Thyroid gland (tissue), 4 donors: Measurements from ENCODE around the gene QPCT. TPM values are rescaled to one million over a fixed set of nuclear protein-coding genes. Genes with fewer than 3 reads are reported as not detected.

Source experiments
- DNase-seq, 2 donors: peaks; one replicate each; pipeline ENCODE4 v3.0.0-alpha.2; 2019
- H3K27ac ChIP-seq, 3 donors: fragments of 200-600 bp; sonication (generic); 1 replicate in 2 of 3; 2 replicates in 1 of 3; pipeline ENCODE4 v1.5.1; 2016 to 2019; ENCODE audit warnings: mild to moderate bottlenecking in 1 of 3, moderate library complexity in 1 of 3
- H3K27me3 ChIP-seq: fragments of 200-600 bp; sonication (generic); one replicate; pipeline ENCODE4 v1.5.1; 2019
- H3K36me3 ChIP-seq, 2 donors: fragments of 200-600 bp; sonication (generic); one replicate each; pipeline ENCODE4 v1.5.1; 2016 to 2019
- H3K4me1 ChIP-seq, 2 donors: fragments of 200-600 bp; sonication (generic); one replicate each; pipeline ENCODE4 v1.5.1; 2017 to 2019
- H3K4me3 ChIP-seq, 3 donors: fragments of 200-600 bp; sonication (generic); replicated peaks in 1 of 3; 1 replicate in 2 of 3; 2 replicates in 1 of 3; pipeline ENCODE4 v1.5.1; 2016; ENCODE audit warnings: mild to moderate bottlenecking in 1 of 3
- H3K9me3 ChIP-seq: fragments of 200-600 bp; sonication (generic); one replicate; pipeline ENCODE4 v1.5.1; 2017
- POLR2A ChIP-seq, 2 donors: fragments of 450-650 bp; IDR thresholded peaks; one replicate each; pipeline ENCODE4 v1.6.1; 2017; ENCODE audit warnings: antibody characterized with exemption in 2 of 2, mild to moderate bottlenecking in 2 of 2, moderate library complexity in 1 of 2
- WGBS, 2 donors: methylation state at CpG; one replicate each; pipeline ENCODE4 v1.1.5; 2017; 5-methylcytosine and 5-hydroxymethylcytosine counted together
- intact Hi-C: fragments of 100-400 bp; cut with DNase I; formaldehyde crosslinking; loops from one replicate; pipeline ENCODE4 v1.15.1; 2023
- total RNA-seq, 4 donors: library from RNA; depleted of rRNA; stranded (reverse); fragments of >200 nt; gene quantifications; one replicate each; pipeline ENCODE4 v1.2.3, GENCODE V29; 2016
- TF ChIP-seq, protein P1 (sequence below), 6 experiments: fragments of 200-600 bp in 3 of 6; fragments of 450-650 bp in 3 of 6; sonication (generic) in 3 of 6; IDR thresholded peaks; one replicate each; pipeline ENCODE4 v1.5.1; 2016 to 2019; ENCODE audit warnings: antibody characterized with exemption in 6 of 6, mild to moderate bottlenecking in 2 of 6, inconsistent platforms in 1 of 6, moderate library complexity in 1 of 6

QPCT gene
- total RNA-seq, 4 donors from 2014 or later = 1.0 to 6.0 (median 4.3) TPM

GRCh38 chr2:37338933-37339332 is 5.5 kb upstream of the QPCT start:
- DNase-seq = no peak
- H3K36me3 ChIP-seq = no peaks in the 10 kb centered on the region
- TF ChIP-seq POLR2A (IDR thresholded peaks at IDR 0.05) = no peak
- TF ChIP-seq, protein P1, sequence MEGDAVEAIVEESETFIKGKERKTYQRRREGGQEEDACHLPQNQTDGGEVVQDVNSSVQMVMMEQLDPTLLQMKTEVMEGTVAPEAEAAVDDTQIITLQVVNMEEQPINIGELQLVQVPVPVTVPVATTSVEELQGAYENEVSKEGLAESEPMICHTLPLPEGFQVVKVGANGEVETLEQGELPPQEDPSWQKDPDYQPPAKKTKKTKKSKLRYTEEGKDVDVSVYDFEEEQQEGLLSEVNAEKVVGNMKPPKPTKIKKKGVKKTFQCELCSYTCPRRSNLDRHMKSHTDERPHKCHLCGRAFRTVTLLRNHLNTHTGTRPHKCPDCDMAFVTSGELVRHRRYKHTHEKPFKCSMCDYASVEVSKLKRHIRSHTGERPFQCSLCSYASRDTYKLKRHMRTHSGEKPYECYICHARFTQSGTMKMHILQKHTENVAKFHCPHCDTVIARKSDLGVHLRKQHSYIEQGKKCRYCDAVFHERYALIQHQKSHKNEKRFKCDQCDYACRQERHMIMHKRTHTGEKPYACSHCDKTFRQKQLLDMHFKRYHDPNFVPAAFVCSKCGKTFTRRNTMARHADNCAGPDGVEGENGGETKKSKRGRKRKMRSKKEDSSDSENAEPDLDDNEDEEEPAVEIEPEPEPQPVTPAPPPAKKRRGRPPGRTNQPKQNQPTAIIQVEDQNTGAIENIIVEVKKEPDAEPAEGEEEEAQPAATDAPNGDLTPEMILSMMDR (IDR thresholded peaks at IDR 0.05) = no peak
- H3K27ac ChIP-seq = no peak overlapping the region
- no peaks in the 10 kb centered on the region for H3K4me1 ChIP-seq
- WGBS, 2 donors = 77 to 80% methylated on average over 4 of the region's 4 CpGs
- no peak overlapping the region for H3K4me3 ChIP-seq
- no peaks in the 10 kb centered on the region for H3K27me3 ChIP-seq
- intact Hi-C loops = no loop called here
- no peaks in the 10 kb centered on the region for H3K9me3 ChIP-seq

GRCh38 chr2:37340637-37341036 is 3.8 kb upstream of the QPCT start:
- Histone ChIP-seq H3K4me1 (peaks cover 5 to 8% of the 10 kb centered on the region in 2 donors), H3K9me3 (no peaks in the 10 kb centered on the region), H3K4me3 (no peak overlapping the region), H3K27me3 (no peaks in the 10 kb centered on the region), H3K36me3 (no peaks in the 10 kb centered on the region), H3K27ac (no peak overlapping the region)
- TF ChIP-seq, protein P1 (IDR thresholded peaks at IDR 0.05) = no peak
- no peak for TF ChIP-seq POLR2A (IDR thresholded peaks at IDR 0.05)
- DNase-seq = no peak
- 92% methylated on average over 3 of the region's 3 CpGs for WGBS, 2 donors
- intact Hi-C loops = no loop called here

GRCh38 chr2:37342591-37343220 is 1.7 kb upstream of the QPCT start:
- no peak for TF ChIP-seq POLR2A (IDR thresholded peaks at IDR 0.05)
- TF ChIP-seq, protein P1 (IDR thresholded peaks at IDR 0.05) = no peak
- H3K9me3 ChIP-seq = no peaks in the 10 kb centered on the region
- WGBS, 2 donors = 82 to 83% methylated on average over 7 of the region's 7 CpGs
- H3K36me3 ChIP-seq = no peaks in the 10 kb centered on the region
- peaks cover 5 to 8% of the 10 kb centered on the region in 2 donors for H3K4me1 ChIP-seq
- H3K4me3 ChIP-seq = no peak overlapping the region
- DNase-seq = no peak
- no peak overlapping the region for H3K27ac ChIP-seq
- H3K27me3 ChIP-seq = no peaks in the 10 kb centered on the region
- intact Hi-C loops = no loop called here

DNA sequence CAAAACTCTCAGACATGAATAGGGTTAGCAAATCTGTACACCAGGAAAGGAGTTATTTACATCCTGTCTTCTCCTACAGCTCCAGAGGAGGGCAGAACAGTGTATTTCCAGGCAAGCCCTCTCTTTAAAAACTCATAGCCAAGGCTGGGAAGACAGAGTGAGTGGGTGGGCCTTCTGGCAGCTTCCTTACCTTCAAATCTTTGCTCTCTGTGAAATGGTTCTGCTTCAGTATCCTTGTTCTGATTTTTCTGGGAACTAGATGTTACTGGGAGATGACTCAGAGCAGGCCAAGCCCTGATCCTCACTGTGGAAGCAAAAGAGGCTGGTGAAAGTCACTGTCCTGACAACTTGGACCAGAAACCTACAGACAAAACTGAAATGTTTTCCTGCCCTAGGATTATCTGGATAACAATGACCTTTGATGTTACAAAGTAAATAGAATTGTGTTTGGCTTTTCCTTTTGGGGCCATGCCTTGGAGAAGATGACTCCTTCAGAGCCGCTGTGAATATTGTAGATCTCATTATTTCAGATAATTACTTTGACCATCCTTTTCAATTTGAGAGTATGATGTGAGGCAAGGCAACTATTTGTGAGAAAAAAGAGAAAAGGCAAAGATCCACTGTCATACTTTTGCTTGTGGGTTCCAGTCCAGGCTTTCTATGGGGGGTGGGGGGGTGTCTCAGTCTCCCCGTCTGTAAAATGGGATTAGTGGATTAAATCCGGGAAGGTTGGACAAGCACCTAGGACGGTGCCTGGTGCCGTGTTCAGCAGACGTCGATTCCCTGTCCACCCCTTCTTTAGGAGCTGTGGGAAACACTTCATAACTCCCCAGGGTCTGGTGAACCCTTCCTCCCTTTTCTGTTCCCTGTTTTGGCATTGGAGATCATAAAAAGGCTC is 644 bp upstream of the QPCT start:
- DNase-seq = no peak

More for the DNA sequence above, 644 bp upstream of the QPCT start:
- peaks cover 5 to 8% of the 10 kb centered on the region in 2 donors for H3K4me1 ChIP-seq
- TF ChIP-seq POLR2A (IDR thresholded peaks at IDR 0.05) = no peak
- TF ChIP-seq, protein P1 (IDR thresholded peaks at IDR 0.05) = no peak
- 77 to 81% methylated on average over 7 of the region's 7 CpGs for WGBS, 2 donors
- no peaks in the 10 kb centered on the region for H3K27me3 ChIP-seq
- H3K4me3 ChIP-seq = peak overlapping the region; percentile 41 to 56 (median 50)
- H3K9me3 ChIP-seq = no peaks in the 10 kb centered on the region
- intact Hi-C loops = no loop called here
- no peaks in the 10 kb centered on the region for H3K36me3 ChIP-seq
- H3K27ac ChIP-seq = no peak overlapping the region
